ENCODE results near the gene EYA3. TPM values are rescaled to one million over a fixed set of nuclear protein-coding genes. Genes with fewer than 3 reads are reported as not detected.

The EYA3 gene
- total RNA-seq, 1 experiment from 2014 or later, result 29.4 TPM

DNA sequence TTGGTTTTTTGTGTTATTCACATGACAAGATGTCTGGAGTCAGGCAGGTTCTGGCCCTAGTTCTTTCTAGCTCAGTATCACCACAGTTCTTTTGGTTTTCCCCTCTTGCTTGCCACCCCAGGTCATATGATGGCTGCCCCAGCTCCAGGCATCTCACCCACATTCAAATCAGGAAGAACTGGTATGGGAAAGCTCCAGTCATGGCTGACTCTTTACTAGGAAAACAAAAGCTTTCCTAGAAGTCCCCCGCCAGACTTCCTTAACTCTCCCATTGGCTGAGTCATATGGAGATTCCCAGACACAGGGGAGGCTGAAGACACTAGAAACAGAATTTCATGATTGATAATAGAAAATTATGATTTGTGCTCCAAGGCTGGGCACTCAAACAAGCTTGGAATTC is 22.1 kb upstream of the EYA3 start:
- CTCF ChIA-PET, result interaction anchor here (4.1 kb wide), 1 partner anchor 19 kb away, joined by 30 read pairs; no protein-coding TSS in a partner anchor
- ATAC-seq, result no peak
- DNase-seq (ENCODE audit: low spot score), result no peak

GRCh38 chr1:28109639-28110038 is 21.2 kb upstream of the EYA3 start:
- peaks cover 8% of the 10 kb centered on the region for H3K4me1 Mint-ChIP-seq
- peaks cover 4% of the 10 kb centered on the region; the same call in 1 of the 2 replicates for H3K9me3 Mint-ChIP-seq
- TF ChIP-seq ZNF138 (CRISPR knock-in tag; conservative IDR thresholded peaks at IDR 0.05) (no peak), ZNF423 (CRISPR knock-in tag; IDR thresholded peaks at IDR 0.05) (no peak), IRF1 (CRISPR knock-in tag; IDR thresholded peaks at IDR 0.05) (no peak), GABPB1 (CRISPR knock-in tag; IDR thresholded peaks at IDR 0.05) (no peak), ZSCAN18 (CRISPR knock-in tag; IDR thresholded peaks at IDR 0.05) (no peak), TP53 (CRISPR knock-in tag; IDR thresholded peaks at IDR 0.05) (no peak), FOXJ3 (CRISPR knock-in tag; IDR thresholded peaks at IDR 0.05; ENCODE audit: borderline replicate concordance) (no peak), TEAD1 (CRISPR knock-in tag; IDR thresholded peaks at IDR 0.05) (no peak), E2F1 (CRISPR knock-in tag; IDR thresholded peaks at IDR 0.05) (no peak), TCF7 (CRISPR knock-in tag; IDR thresholded peaks at IDR 0.05; ENCODE audit: low read depth) (no peak), JAZF1 (CRISPR knock-in tag; IDR thresholded peaks at IDR 0.05) (no peak), NFE2L1 (CRISPR knock-in tag; IDR thresholded peaks at IDR 0.05) (no peak), OVOL2 (CRISPR knock-in tag; IDR thresholded peaks at IDR 0.05; ENCODE audit: borderline replicate concordance) (no peak), SOX15 (CRISPR knock-in tag; IDR thresholded peaks at IDR 0.05) (no peak), RELA (CRISPR knock-in tag; IDR thresholded peaks at IDR 0.05; ENCODE audit: borderline replicate concordance) (no peak)
- TF ChIP-seq, protein P1, sequence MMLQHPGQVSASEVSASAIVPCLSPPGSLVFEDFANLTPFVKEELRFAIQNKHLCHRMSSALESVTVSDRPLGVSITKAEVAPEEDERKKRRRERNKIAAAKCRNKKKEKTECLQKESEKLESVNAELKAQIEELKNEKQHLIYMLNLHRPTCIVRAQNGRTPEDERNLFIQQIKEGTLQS (CRISPR knock-in tag; conservative IDR thresholded peaks at IDR 0.05), result no peak
- H3K27ac Mint-ChIP-seq, result no peak overlapping the region
- ATAC-seq (no peak), DNase-seq (ENCODE audit: low spot score) (no peak)
- ChIA-PET POLR2A (no interaction called here), CTCF (interaction anchor here (1.3 kb wide), 1 partner anchor 18 kb away, joined by 5 read pairs; no protein-coding TSS in a partner anchor)
- H3K36me3 Mint-ChIP-seq, result no peaks in the 10 kb centered on the region
- H3K27me3 Mint-ChIP-seq (ENCODE audit: low read depth), result no peaks in the 10 kb centered on the region
- H3K4me3 Mint-ChIP-seq, result no peak overlapping the region

More for the DNA sequence above, 22.1 kb upstream of the EYA3 start:
- Mint-ChIP-seq H3K27me3 (ENCODE audit: low read depth) (no peaks in the 10 kb centered on the region), H3K4me3 (no peak overlapping the region), H3K27ac (no peak overlapping the region), H3K36me3 (no peaks in the 10 kb centered on the region), H3K4me1 (no peaks in the 10 kb centered on the region), H3K9me3 (peaks cover 4% of the 10 kb centered on the region; the same call in 1 of the 2 replicates)
- TF ChIP-seq SP1 (CRISPR knock-in tag; conservative IDR thresholded peaks at IDR 0.05) (no peak), NR3C1 (CRISPR knock-in tag; conservative IDR thresholded peaks at IDR 0.05; ENCODE audit: low read depth) (no peak), TP53 (CRISPR knock-in tag; IDR thresholded peaks at IDR 0.05) (no peak), MYBL2 (CRISPR knock-in tag; IDR thresholded peaks at IDR 0.05) (no peak), SMAD3 (CRISPR knock-in tag; IDR thresholded peaks at IDR 0.05; ENCODE audit: borderline replicate concordance) (no peak), ZNF423 (CRISPR knock-in tag; IDR thresholded peaks at IDR 0.05) (no peak), STAT6 (CRISPR knock-in tag; conservative IDR thresholded peaks at IDR 0.05; ENCODE audit: low read depth) (no peak), NFE2L1 (CRISPR knock-in tag; IDR thresholded peaks at IDR 0.05) (no peak)
- TF ChIP-seq, protein P2, sequence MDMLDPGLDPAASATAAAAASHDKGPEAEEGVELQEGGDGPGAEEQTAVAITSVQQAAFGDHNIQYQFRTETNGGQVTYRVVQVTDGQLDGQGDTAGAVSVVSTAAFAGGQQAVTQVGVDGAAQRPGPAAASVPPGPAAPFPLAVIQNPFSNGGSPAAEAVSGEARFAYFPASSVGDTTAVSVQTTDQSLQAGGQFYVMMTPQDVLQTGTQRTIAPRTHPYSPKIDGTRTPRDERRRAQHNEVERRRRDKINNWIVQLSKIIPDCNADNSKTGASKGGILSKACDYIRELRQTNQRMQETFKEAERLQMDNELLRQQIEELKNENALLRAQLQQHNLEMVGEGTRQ (CRISPR knock-in tag; IDR thresholded peaks at IDR 0.05), result no peak
- POLR2A ChIA-PET, result interaction anchor here (0.5 kb wide), 1 partner anchor 105 kb away, joined by 3 read pairs; no protein-coding TSS in a partner anchor

All from WTC11 (cell line).